OCI-LY1 (cell line): Measurements from ENCODE around the gene LYZL4.

ENCODE experiments used
- H2AFZ ChIP-seq: fragments of 200-600 bp; sonication (generic), shearing (Covaris generic); 2 replicates; pipeline ENCODE4 v1.6.0; 2014; ENCODE audit warnings: antibody characterized with exemption, mild to moderate bottlenecking, low read length
- H3F3A ChIP-seq: fragments of 200-600 bp; sonication (generic), shearing (Covaris generic); 2 replicates; pipeline ENCODE4 v1.6.0; 2014; ENCODE audit warnings: mild to moderate bottlenecking, antibody characterized with exemption, low read length, moderate library complexity; ENCODE audit not compliant: insufficient read depth
- H3K27ac ChIP-seq: fragments of 200-600 bp; sonication (generic); 2 replicates; pipeline ENCODE4 v1.5.1; 2014; ENCODE audit warnings: low read length, mixed run types, mild to moderate bottlenecking, low read depth; ENCODE audit not compliant: poor library complexity, severe bottlenecking
- H3K27me3 ChIP-seq: fragments of 200-600 bp; sonication (generic); 2 replicates; pipeline ENCODE4 v1.6.0; 2014; ENCODE audit warnings: antibody characterized with exemption, mild to moderate bottlenecking, low read length, moderate library complexity; ENCODE audit not compliant: insufficient read depth
- H3K36me3 ChIP-seq: fragments of 200-600 bp; sonication (generic); 2 replicates; pipeline ENCODE4 v1.6.1; 2014; ENCODE audit warnings: mild to moderate bottlenecking, antibody characterized with exemption, low read length, moderate library complexity, mixed read lengths; ENCODE audit not compliant: insufficient read depth
- H3K4me1 ChIP-seq: fragments of 200-600 bp; sonication (generic); 2 replicates; pipeline ENCODE4 v1.5.1; 2014; ENCODE audit warnings: mild to moderate bottlenecking, low read length, moderate library complexity; ENCODE audit not compliant: insufficient read depth, severe bottlenecking
- H3K4me2 ChIP-seq: fragments of 200-600 bp; sonication (generic), shearing (Covaris generic); 2 replicates; pipeline ENCODE4 v1.6.1; 2014; ENCODE audit warnings: low read length
- H3K4me3 ChIP-seq: fragments of 200-600 bp; sonication (generic); 2 replicates; pipeline ENCODE4 v1.5.1; 2014; ENCODE audit warnings: low read length, low read depth, mild to moderate bottlenecking, mixed read lengths; ENCODE audit not compliant: poor library complexity, severe bottlenecking
- H3K79me2 ChIP-seq: fragments of 200-600 bp; shearing (Covaris generic); 2 replicates; pipeline ENCODE4 v1.6.1; 2016; ENCODE audit warnings: mixed run types, low read length, mixed read lengths; ENCODE audit not compliant: insufficient read depth
- H3K9ac ChIP-seq: fragments of 200-600 bp; sonication (generic), shearing (Covaris generic); 2 replicates; pipeline ENCODE4 v1.6.1; 2014; ENCODE audit warnings: mild to moderate bottlenecking, low read length, mixed read lengths
- H3K9me2 ChIP-seq: fragments of 200-600 bp; sonication (generic), shearing (Covaris generic); 2 replicates; pipeline ENCODE4 v1.6.1; 2014; ENCODE audit warnings: low read depth, mild to moderate bottlenecking, low read length, mixed read lengths
- H3K9me3 ChIP-seq: fragments of 200-600 bp; shearing (Covaris generic); 2 replicates; pipeline ENCODE4 v1.6.1; 2014; ENCODE audit warnings: low read length, mixed read lengths
- H4K20me1 ChIP-seq: fragments of 200-600 bp; sonication (generic), shearing (Covaris generic); 2 replicates; pipeline ENCODE4 v1.6.0; 2016; ENCODE audit warnings: mild to moderate bottlenecking, low read length; ENCODE audit not compliant: insufficient read depth
- EZH2 ChIP-seq: fragments of 200-600 bp; sonication (generic), shearing (Covaris generic); IDR thresholded peaks from 2 replicates; pipeline ENCODE4 v1.8.0; 2017; ENCODE audit warnings: borderline replicate concordance, mixed run types, mild to moderate bottlenecking, antibody characterized with exemption, low read length, moderate library complexity, mixed read lengths
- TF ChIP-seq, protein P1 (sequence below): fragments of 200-600 bp; sonication (generic), shearing (Covaris generic); IDR thresholded peaks from 2 replicates; pipeline ENCODE4 v1.5.1; 2017; ENCODE audit warnings: mild to moderate bottlenecking, antibody characterized with exemption, low read length, moderate library complexity, mixed read lengths

LYZL4 gene

DNA sequence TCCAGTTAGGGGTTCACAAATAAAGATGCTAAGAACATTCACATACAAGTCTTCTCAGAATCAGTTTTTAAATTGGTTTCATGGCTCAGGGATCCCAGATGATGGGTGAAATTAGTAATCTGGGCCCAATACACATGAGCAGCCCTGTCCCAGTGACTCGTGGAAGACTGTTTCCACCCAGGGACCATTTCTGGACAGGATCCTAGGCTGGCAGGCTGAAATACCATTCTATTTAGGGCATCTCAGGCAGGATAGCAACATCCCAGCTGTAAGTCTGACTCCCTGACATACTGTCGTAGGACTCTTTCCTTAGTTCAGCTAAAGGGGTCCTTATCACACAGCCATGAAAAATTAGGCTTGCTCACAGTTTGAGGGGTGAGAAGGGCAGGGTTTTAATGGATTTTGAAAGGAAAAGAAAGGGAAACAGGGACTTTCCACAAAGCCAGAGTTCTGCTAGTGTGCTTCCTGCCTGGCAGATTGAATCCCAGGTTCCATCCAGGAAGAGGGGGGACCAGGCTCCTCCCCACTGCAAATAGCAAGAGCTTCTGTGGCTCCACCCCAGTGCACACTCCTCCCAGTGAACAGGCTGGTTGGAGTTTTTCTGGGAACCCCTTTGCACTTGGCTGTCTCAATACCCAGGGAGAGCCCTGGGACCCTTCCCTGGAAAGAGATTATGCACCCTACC, 41.3 kb upstream of the LYZL4 start:
- Histone ChIP-seq H2AFZ (no peak overlapping the region), H3K79me2 (no peaks in the 10 kb centered on the region), H3K27ac (no peak overlapping the region), H3K9me3 (no peaks in the 10 kb centered on the region), H4K20me1 (no peaks in the 10 kb centered on the region), H3K27me3 (no peaks in the 10 kb centered on the region), H3F3A (no peaks in the 10 kb centered on the region), H3K9me2 (no peaks in the 10 kb centered on the region), H3K36me3 (no peaks in the 10 kb centered on the region), H3K4me3 (no peak overlapping the region), H3K4me2 (no peak overlapping the region), H3K9ac (no peak overlapping the region), H3K4me1 (no peaks in the 10 kb centered on the region)
- TF ChIP-seq EZH2: no peak
- TF ChIP-seq, protein P1, sequence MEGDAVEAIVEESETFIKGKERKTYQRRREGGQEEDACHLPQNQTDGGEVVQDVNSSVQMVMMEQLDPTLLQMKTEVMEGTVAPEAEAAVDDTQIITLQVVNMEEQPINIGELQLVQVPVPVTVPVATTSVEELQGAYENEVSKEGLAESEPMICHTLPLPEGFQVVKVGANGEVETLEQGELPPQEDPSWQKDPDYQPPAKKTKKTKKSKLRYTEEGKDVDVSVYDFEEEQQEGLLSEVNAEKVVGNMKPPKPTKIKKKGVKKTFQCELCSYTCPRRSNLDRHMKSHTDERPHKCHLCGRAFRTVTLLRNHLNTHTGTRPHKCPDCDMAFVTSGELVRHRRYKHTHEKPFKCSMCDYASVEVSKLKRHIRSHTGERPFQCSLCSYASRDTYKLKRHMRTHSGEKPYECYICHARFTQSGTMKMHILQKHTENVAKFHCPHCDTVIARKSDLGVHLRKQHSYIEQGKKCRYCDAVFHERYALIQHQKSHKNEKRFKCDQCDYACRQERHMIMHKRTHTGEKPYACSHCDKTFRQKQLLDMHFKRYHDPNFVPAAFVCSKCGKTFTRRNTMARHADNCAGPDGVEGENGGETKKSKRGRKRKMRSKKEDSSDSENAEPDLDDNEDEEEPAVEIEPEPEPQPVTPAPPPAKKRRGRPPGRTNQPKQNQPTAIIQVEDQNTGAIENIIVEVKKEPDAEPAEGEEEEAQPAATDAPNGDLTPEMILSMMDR: no peak

DNA sequence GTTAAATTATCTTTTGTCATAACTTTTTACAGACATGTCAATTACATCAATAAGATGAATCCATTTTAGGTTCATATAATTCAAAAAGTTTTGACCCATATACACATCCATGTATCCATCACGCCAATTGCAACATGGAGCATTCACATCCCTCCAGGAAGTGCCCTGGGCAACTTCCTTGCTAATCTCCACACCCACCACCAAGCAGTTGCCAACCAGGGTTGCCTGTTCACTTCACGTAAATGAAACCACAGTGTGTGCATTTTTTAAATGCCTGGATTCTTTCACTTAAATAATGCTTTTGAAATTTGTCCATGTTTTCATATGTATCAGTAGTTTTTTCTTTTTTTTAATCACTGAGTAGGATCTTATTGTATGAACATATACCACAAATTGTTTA, 40.7 kb upstream of the LYZL4 start:
- Histone ChIP-seq H3K79me2 (no peaks in the 10 kb centered on the region), H4K20me1 (no peaks in the 10 kb centered on the region), H3K27me3 (no peaks in the 10 kb centered on the region), H3K9me3 (no peaks in the 10 kb centered on the region), H3K4me2 (no peak overlapping the region), H3K9me2 (no peaks in the 10 kb centered on the region), H3K9ac (no peak overlapping the region), H3K4me3 (no peak overlapping the region), H3F3A (no peaks in the 10 kb centered on the region), H3K4me1 (no peaks in the 10 kb centered on the region), H2AFZ (no peak overlapping the region), H3K27ac (no peak overlapping the region), H3K36me3 (no peaks in the 10 kb centered on the region)
- TF ChIP-seq, protein P1: no peak

DNA sequence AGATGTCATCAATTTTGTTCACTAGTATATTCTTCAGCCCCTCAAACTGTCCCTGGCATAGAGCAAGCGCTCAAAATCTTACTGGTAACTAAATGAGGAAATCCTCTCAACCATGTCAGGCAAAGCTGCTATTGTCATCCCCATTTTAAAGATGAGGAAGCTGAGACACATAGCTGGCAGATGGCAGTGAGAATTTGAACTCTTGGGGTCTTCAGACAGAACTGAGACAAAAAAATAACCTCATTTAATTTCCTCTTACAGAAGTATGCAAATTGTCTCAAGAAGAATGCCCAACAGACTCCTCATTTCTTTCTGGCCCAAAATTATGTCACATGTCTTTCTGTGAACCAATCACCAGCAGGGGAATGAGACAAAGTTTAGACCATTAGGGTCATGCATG, 40.2 kb upstream of the LYZL4 start:
- Histone ChIP-seq H3K4me3 (no peak overlapping the region), H2AFZ (no peak overlapping the region), H3K9me3 (no peaks in the 10 kb centered on the region), H3K27ac (no peak overlapping the region), H3K4me2 (no peak overlapping the region), H3F3A (no peaks in the 10 kb centered on the region), H3K9ac (no peak overlapping the region), H4K20me1 (no peaks in the 10 kb centered on the region), H3K27me3 (no peaks in the 10 kb centered on the region), H3K9me2 (no peaks in the 10 kb centered on the region), H3K79me2 (no peaks in the 10 kb centered on the region), H3K36me3 (no peaks in the 10 kb centered on the region), H3K4me1 (no peaks in the 10 kb centered on the region)
- no peak for TF ChIP-seq EZH2
- TF ChIP-seq, protein P1: no peak
